ENCODE data around the gene CTSZ.

GRCh38 chr20:58991715-58992114 lies 15.3 kb downstream of the CTSZ start:
- TF ChIP-seq CTCF (IDR thresholded peaks at IDR 0.05) (no peak), CREB1 (CRISPR knock-in tag; IDR thresholded peaks at IDR 0.05) (no peak), ZBTB43 (CRISPR knock-in tag; IDR thresholded peaks at IDR 0.05) (no peak), FOXP4 (CRISPR knock-in tag; IDR thresholded peaks at IDR 0.05) (no peak), USF2 (CRISPR knock-in tag; IDR thresholded peaks at IDR 0.05) (no peak), CBFB (CRISPR knock-in tag; IDR thresholded peaks at IDR 0.05; ENCODE audit: low read depth) (no peak), SOX15 (CRISPR knock-in tag; IDR thresholded peaks at IDR 0.05) (no peak), FOXK1 (CRISPR knock-in tag; IDR thresholded peaks at IDR 0.05) (no peak), GABPB1 (CRISPR knock-in tag; IDR thresholded peaks at IDR 0.05) (no peak)
